ENCODE data around the gene KCNK15. TPM values are rescaled to one million over a fixed set of nuclear protein-coding genes. Genes with fewer than 3 reads are reported as not detected.

The KCNK15 gene
- total and polyA plus RNA-seq, 10 of the 15 experiments (the other 5 are each of a cell fraction or from before 2014, with no cell fraction given): not detected

DNA sequence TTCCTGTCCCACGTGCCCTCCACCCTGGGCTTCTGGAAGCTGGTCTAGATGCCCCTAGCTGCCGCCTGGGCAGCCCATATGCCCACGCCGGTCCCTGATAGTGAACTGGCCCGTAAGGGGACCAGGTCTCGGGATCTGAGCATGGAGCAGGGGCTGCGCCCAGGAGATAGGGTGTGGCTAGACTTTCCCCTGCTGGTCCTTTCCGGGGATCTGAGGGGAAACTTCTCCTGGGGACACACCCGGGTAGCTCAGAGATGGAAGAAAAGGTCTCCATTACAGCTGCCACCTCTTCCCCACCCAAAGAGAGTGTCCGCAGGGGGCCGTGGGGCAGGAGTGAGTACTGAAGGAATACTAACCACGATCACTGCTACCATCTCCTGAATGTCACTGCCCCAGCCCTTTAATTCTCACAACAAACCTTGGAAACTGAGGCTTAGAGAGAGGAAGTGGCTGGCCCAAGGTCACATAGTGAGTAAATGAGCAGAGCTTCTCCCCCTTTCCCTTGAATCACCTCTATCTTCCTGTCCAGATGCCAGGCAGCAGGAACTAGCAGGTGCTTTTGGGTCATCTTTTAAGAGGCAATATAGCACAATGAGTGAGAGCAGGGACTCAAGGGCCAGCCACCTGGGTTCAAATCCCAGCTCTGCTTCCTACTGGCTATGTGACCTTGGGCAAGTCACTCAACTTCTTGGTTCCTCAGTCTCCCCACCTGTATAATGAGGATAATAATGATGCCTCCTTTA lies 42.3 kb upstream of the KCNK15 start:
- no peaks in the 10 kb centered on the region for H4K20me1 ChIP-seq (ENCODE audit: control insufficient read depth, insufficient read depth)
- no peaks in the 10 kb centered on the region for H3K79me2 ChIP-seq (ENCODE audit: control insufficient read depth, insufficient read depth, low read length)
- peaks cover 4% of the 10 kb centered on the region for H3K4me1 ChIP-seq (ENCODE audit: control insufficient read depth, insufficient read depth, low read length)
- ChIA-PET CTCF (no interaction called here), POLR2A (no interaction called here), SMC1A (ENCODE audit: uncharacterized antibody, unreplicated experiment) (no interaction called here), RAD21 (ENCODE audit: unreplicated experiment) (no interaction called here)
- H3K27ac ChIP-seq (ENCODE audit: control insufficient read depth, insufficient read depth): no peak overlapping the region
- ATAC-seq: no peak; the same call in 2 of the 3 replicates
- 43% methylated on average over 12 of the region's 12 CpGs for WGBS (ENCODE audit: insufficient coverage, insufficient replicate concordance, low lambda C conversion rate, missing lambda C conversion rate)
- no peak overlapping the region for H3K4me3 ChIP-seq
- no TSS peak for BruUV-seq (replicated peaks)
- H3K36me3 ChIP-seq (ENCODE audit: control insufficient read depth in 2 of 2, insufficient read depth in 2 of 2, low read length in 1 of 2): no peaks in the 10 kb centered on the region
- H3K27me3 ChIP-seq (replicated peaks in 1 of 2; ENCODE audit: control insufficient read depth in 2 of 2, insufficient read depth in 2 of 2, low read length in 1 of 2): no peaks in the 10 kb centered on the region; a peak in 2 of 4 replicates
- H3K9me3 ChIP-seq (replicated peaks; ENCODE audit: control insufficient read depth, insufficient read depth, low read length): no peaks in the 10 kb centered on the region
- H2AFZ ChIP-seq (ENCODE audit: control insufficient read depth, low read depth, low read length): no peak overlapping the region
- DNase-seq (ENCODE audit: low read depth, low spot score): no peak
- intact Hi-C loops (cut with micrococcal nuclease; ENCODE audit: unreplicated experiment): no loop called here
- TF ChIP-seq, protein P1, sequence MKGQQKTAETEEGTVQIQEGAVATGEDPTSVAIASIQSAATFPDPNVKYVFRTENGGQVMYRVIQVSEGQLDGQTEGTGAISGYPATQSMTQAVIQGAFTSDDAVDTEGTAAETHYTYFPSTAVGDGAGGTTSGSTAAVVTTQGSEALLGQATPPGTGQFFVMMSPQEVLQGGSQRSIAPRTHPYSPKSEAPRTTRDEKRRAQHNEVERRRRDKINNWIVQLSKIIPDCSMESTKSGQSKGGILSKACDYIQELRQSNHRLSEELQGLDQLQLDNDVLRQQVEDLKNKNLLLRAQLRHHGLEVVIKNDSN (IDR thresholded peaks at IDR 0.05; ENCODE audit: borderline replicate concordance, extremely low read length, insufficient read depth, low read depth, low read length): peak; percentile 0
- TF ChIP-seq, protein P2, sequence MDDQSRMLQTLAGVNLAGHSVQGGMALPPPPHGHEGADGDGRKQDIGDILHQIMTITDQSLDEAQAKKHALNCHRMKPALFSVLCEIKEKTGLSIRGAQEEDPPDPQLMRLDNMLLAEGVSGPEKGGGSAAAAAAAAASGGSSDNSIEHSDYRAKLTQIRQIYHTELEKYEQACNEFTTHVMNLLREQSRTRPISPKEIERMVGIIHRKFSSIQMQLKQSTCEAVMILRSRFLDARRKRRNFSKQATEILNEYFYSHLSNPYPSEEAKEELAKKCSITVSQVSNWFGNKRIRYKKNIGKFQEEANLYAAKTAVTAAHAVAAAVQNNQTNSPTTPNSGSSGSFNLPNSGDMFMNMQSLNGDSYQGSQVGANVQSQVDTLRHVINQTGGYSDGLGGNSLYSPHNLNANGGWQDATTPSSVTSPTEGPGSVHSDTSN (IDR thresholded peaks at IDR 0.05; ENCODE audit: insufficient replicate concordance, low read depth, low read length): no peak
- no peak overlapping the region for H3K9ac ChIP-seq (ENCODE audit: control insufficient read depth, insufficient read depth, low read length)
- no peak overlapping the region for H3K4me2 ChIP-seq (ENCODE audit: control insufficient read depth, insufficient read depth)
- FAIRE-seq: no peak
- in situ Hi-C loops (cut with MboI): no loop called here

DNA sequence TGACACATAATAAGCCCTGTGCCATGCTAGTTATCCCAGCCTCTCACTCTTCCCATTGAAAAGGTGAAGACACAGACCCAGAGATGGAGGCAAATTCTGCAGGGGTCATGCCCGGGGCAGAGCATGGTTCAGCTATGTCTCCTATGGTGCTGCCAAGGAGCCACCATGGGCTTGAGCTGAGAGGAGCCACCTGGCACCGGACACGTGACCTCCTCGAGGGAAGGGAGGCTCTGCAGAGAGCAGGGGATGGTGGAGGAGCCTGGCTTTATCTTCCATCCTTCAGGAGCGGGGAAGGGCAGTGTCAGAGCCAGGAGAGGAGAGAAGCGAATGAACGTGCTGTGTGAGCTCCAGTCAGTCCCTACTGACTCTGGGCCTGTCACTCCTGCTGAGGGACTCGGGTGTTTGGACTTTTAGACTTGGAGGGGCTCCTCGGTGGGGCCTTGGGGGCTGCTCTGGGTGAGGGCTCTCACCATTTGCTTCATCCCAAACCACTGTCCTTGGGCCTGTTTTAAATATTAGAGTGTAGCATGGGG lies 41.6 kb upstream of the KCNK15 start:
- H3K9ac ChIP-seq (ENCODE audit: control insufficient read depth, insufficient read depth, low read length): no peak overlapping the region
- no peak overlapping the region for H3K27ac ChIP-seq (ENCODE audit: control insufficient read depth, insufficient read depth)
- H3K27me3 ChIP-seq (replicated peaks in 1 of 2; ENCODE audit: control insufficient read depth in 2 of 2, insufficient read depth in 2 of 2, low read length in 1 of 2): no peaks in the 10 kb centered on the region; a peak in 2 of 4 replicates
- no peaks in the 10 kb centered on the region for H3K36me3 ChIP-seq (ENCODE audit: control insufficient read depth in 2 of 2, insufficient read depth in 2 of 2, low read length in 1 of 2)
- in situ Hi-C loops (cut with MboI) (no loop called here), intact Hi-C loops (cut with micrococcal nuclease; ENCODE audit: unreplicated experiment) (no loop called here)
- H3K79me2 ChIP-seq (ENCODE audit: control insufficient read depth, insufficient read depth, low read length): no peaks in the 10 kb centered on the region
- ATAC-seq (no peak), FAIRE-seq (no peak), DNase-seq (ENCODE audit: low read depth, low spot score) (no peak)
- no peak overlapping the region for H3K4me2 ChIP-seq (ENCODE audit: control insufficient read depth, insufficient read depth)
- H3K9me3 ChIP-seq (replicated peaks; ENCODE audit: control insufficient read depth, insufficient read depth, low read length): no peaks in the 10 kb centered on the region
- ChIA-PET POLR2A (no interaction called here), RAD21 (ENCODE audit: unreplicated experiment) (no interaction called here), CTCF (no interaction called here), SMC1A (ENCODE audit: uncharacterized antibody, unreplicated experiment) (interaction anchor here (1.4 kb wide), 1 partner anchor 20 kb away, joined by 4 read pairs; no protein-coding TSS in a partner anchor)
- TF ChIP-seq POU2F2 (IDR thresholded peaks at IDR 0.05; ENCODE audit: borderline replicate concordance, low read depth, low read length) (no peak), IKZF2 (IDR thresholded peaks at IDR 0.05) (no peak)
- TF ChIP-seq, protein P3, sequence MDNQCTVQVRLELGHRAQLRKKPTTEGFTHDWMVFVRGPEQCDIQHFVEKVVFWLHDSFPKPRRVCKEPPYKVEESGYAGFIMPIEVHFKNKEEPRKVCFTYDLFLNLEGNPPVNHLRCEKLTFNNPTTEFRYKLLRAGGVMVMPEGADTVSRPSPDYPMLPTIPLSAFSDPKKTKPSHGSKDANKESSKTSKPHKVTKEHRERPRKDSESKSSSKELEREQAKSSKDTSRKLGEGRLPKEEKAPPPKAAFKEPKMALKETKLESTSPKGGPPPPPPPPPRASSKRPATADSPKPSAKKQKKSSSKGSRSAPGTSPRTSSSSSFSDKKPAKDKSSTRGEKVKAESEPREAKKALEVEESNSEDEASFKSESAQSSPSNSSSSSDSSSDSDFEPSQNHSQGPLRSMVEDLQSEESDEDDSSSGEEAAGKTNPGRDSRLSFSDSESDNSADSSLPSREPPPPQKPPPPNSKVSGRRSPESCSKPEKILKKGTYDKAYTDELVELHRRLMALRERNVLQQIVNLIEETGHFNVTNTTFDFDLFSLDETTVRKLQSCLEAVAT (IDR thresholded peaks at IDR 0.05): no peak
- TF ChIP-seq, protein P1 (IDR thresholded peaks at IDR 0.05; ENCODE audit: borderline replicate concordance, extremely low read length, insufficient read depth, low read depth, low read length): peak; percentile 38
- H4K20me1 ChIP-seq (ENCODE audit: control insufficient read depth, insufficient read depth): no peaks in the 10 kb centered on the region
- H2AFZ ChIP-seq (ENCODE audit: control insufficient read depth, low read depth, low read length): no peak overlapping the region
- no TSS peak for BruUV-seq (replicated peaks)
- H3K4me1 ChIP-seq (ENCODE audit: control insufficient read depth, insufficient read depth, low read length): peaks cover 4% of the 10 kb centered on the region
- WGBS (ENCODE audit: insufficient coverage, insufficient replicate concordance, low lambda C conversion rate, missing lambda C conversion rate): 13% methylated on average over 9 of the region's 9 CpGs
- no peak overlapping the region for H3K4me3 ChIP-seq
